Measurements from ENCODE around the gene ABCC11. TPM values are rescaled to one million over a fixed set of nuclear protein-coding genes. Genes with fewer than 3 reads are reported as not detected.

ABCC11 gene
- total RNA-seq, 4 donors from 2014 or later, result 0.13 TPM; not detected in 3

DNA sequence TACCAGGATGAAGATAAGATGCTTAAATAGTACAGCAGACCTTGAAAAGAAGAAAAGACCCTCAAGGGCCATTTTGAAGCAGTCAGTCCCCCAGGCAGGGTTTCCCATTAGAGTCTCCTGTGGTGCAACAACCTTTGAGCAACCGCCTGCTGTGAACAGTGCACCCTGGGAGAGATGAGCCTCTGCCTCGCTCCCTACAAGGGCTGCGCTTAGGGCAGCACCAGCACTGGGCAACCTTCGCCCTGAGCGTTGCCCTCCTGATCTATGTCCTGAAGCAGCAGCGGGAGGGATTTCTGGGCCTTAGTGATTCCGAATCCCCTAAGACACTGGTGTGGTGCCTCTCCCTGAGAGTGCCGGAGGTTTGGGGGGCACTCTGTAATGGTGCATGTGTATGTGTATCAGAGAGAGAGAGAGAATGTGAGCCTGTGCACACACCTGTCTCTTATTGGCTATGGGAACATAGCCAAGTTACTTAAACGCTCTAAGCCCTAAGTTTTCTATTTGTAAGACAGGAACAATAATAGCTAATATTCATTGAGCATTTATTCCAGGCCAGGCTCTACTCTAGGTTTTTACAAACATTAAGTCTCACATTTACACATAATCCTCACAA lies 66.4 kb downstream of the ABCC11 start:
- ATAC-seq (no peak), DNase-seq (no peak)
- no peak overlapping the region for H3K4me3 ChIP-seq
- TF ChIP-seq, protein P1, sequence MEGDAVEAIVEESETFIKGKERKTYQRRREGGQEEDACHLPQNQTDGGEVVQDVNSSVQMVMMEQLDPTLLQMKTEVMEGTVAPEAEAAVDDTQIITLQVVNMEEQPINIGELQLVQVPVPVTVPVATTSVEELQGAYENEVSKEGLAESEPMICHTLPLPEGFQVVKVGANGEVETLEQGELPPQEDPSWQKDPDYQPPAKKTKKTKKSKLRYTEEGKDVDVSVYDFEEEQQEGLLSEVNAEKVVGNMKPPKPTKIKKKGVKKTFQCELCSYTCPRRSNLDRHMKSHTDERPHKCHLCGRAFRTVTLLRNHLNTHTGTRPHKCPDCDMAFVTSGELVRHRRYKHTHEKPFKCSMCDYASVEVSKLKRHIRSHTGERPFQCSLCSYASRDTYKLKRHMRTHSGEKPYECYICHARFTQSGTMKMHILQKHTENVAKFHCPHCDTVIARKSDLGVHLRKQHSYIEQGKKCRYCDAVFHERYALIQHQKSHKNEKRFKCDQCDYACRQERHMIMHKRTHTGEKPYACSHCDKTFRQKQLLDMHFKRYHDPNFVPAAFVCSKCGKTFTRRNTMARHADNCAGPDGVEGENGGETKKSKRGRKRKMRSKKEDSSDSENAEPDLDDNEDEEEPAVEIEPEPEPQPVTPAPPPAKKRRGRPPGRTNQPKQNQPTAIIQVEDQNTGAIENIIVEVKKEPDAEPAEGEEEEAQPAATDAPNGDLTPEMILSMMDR (IDR thresholded peaks at IDR 0.05 in 4 of 5, conservative IDR thresholded peaks at IDR 0.05 in 1 of 5), result no peak
- no peak overlapping the region for H3K27ac ChIP-seq
- intact Hi-C loops (cut with DNase I; ENCODE audit: low total_unique reads), result no loop called here
- in situ Hi-C loops (cut with MboI; ENCODE audit: low sequenced_read_pairs in 4 of 4), result no loop called here
- no peaks in the 10 kb centered on the region for H3K9me3 ChIP-seq
- H3K4me1 ChIP-seq, result no peaks in the 10 kb centered on the region
- no peaks in the 10 kb centered on the region for H3K36me3 ChIP-seq
- H3K27me3 ChIP-seq, result no peaks in the 10 kb centered on the region

DNA sequence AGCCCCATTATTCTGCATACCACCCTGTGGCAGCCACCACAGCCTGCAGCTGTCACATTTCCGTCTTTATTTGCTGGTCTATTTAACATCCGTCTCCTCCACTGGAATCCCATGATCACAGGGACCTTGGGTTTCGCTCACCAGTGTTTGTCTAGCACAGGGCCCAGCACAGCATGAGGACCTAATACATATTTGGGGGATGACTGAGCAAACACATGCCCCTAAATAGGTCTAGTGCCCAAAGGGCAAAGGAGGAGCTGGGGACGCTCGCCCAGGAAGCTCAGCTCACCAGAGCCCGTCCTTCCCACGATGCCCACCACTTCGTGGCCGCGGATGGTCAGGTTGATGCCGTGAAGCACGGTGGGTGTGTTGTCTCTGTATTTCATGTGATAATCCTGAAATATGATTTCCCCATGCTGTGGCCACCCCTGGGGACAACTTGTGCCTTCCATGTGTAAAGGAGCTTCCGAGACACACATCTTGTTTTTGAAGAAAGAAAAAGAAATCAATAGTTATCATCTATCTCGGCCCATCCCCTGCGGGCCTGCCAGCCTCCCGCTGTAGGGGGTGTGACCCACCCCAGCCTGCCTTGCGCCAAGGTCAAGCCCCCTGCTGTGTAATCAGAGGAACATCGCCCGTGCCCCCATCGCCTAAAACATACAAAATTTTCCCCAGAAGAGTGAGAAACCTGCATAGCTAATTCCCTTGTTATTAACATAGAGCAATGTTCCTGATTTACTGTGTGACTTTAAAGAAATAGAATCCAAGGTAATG lies 70.5 kb downstream of the ABCC11 start:
- no peak for ATAC-seq
- Histone ChIP-seq H3K27ac (no peak overlapping the region), H3K9me3 (no peaks in the 10 kb centered on the region), H3K4me1 (no peaks in the 10 kb centered on the region), H3K36me3 (no peaks in the 10 kb centered on the region), H3K4me3 (no peak overlapping the region), H3K27me3 (no peaks in the 10 kb centered on the region)
- TF ChIP-seq, protein P1 (IDR thresholded peaks at IDR 0.05 in 4 of 5, conservative IDR thresholded peaks at IDR 0.05 in 1 of 5), result no peak
- in situ Hi-C loops (cut with MboI; ENCODE audit: low sequenced_read_pairs in 4 of 4), result no loop called here
- no peak for DNase-seq
- intact Hi-C loops (cut with DNase I; ENCODE audit: low total_unique reads), result no loop called here

DNA sequence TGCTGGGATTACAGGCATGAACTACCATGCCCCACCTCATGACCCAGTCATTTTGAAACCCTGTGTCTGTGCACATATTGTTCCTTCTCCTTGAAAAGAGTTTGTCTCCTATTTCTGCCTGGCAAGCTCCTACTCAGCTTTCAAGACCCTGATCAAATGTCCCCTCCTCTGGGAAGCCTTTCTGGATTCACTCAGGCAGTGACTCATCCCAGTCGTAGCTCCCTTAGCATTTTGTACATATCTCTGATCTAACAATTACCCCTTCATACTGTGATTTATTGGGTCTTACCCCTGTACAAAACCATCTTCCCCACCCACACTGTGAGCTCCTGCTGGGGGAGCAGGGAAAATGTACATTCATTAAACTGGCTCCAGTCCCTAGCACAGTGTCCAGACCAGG lies 73.5 kb downstream of the ABCC11 start:
- no peak for ATAC-seq
- no peaks in the 10 kb centered on the region for H3K4me1 ChIP-seq
- in situ Hi-C loops (cut with MboI; ENCODE audit: low sequenced_read_pairs in 4 of 4), result loop anchor here in 2 of 4 donors (25.0 kb wide), 2 partner anchors 712 to 1037 kb away; partner anchors contain the start of genes ITFG1 (in 1 of the 2), NETO2 (in 1 of the 2) and PHKB (in 1 of the 2)
- intact Hi-C loops (cut with DNase I; ENCODE audit: low total_unique reads), result no loop called here
- no peak for TF ChIP-seq POLR2A (IDR thresholded peaks at IDR 0.05)
- TF ChIP-seq, protein P1 (IDR thresholded peaks at IDR 0.05 in 4 of 5, conservative IDR thresholded peaks at IDR 0.05 in 1 of 5), result no peak
- no peak for DNase-seq
- H3K9me3 ChIP-seq, result no peaks in the 10 kb centered on the region
- H3K27me3 ChIP-seq, result no peaks in the 10 kb centered on the region
- H3K36me3 ChIP-seq, result no peaks in the 10 kb centered on the region
- no peak overlapping the region for H3K27ac ChIP-seq
- no peak overlapping the region for H3K4me3 ChIP-seq

DNA sequence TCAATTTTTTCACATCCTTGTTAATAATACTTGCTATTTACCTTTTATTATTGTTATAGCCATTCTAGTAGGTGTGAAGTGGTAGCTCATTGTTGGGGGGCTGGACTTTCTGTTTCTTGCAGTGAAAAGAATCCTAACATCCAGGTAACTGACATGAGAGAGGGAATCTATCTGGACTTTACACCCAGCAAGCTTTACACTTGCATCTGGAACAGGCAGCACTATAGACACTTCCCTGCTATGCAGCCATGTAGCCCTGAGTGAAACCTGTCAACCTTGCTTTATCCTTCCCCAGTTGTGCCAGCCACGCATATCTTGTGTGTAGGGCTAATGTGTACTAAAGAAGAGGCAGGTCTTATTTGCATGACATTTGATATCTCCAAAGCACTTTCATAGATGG lies 74.7 kb downstream of the ABCC11 start:
- ATAC-seq (no peak), DNase-seq (no peak)
- no peaks in the 10 kb centered on the region for H3K27me3 ChIP-seq
- H3K27ac ChIP-seq, result no peak overlapping the region
- H3K9me3 ChIP-seq, result no peaks in the 10 kb centered on the region
- in situ Hi-C loops (cut with MboI; ENCODE audit: low sequenced_read_pairs in 4 of 4) (loop anchor here in 2 of 4 donors (25.0 kb wide), 2 partner anchors 710 to 1035 kb away; partner anchors contain the start of genes ITFG1 (in 1 of the 2), NETO2 (in 1 of the 2) and PHKB (in 1 of the 2)), intact Hi-C loops (cut with DNase I; ENCODE audit: low total_unique reads) (no loop called here)
- H3K36me3 ChIP-seq, result no peaks in the 10 kb centered on the region
- TF ChIP-seq POLR2A (IDR thresholded peaks at IDR 0.05), result no peak
- TF ChIP-seq, protein P1 (IDR thresholded peaks at IDR 0.05 in 4 of 5, conservative IDR thresholded peaks at IDR 0.05 in 1 of 5), result no peak
- no peaks in the 10 kb centered on the region for H3K4me1 ChIP-seq
- H3K4me3 ChIP-seq, result no peak overlapping the region

All from gastrocnemius medialis (tissue), 4 donors.